GM18505 (cell line): ENCODE data around the gene ZSWIM6.

Experiments
- ATAC-seq: cut with Tn5 transposase; IDR thresholded peaks from one replicate; pipeline ENCODE4 v1.9.1; 2021; ENCODE audit not compliant: unreplicated experiment
- POLR2A ChIP-seq: IDR thresholded peaks from 4 replicates; pipeline ENCODE4 v1.6.1; 2011; ENCODE audit warnings: borderline replicate concordance; ENCODE audit not compliant: insufficient read depth, insufficient read length; ENCODE audit errors: extremely low read depth

Gene ZSWIM6

GRCh38 chr5:61318376-61318775 is 13.7 kb upstream of the ZSWIM6 start:
- no peak for ATAC-seq
- TF ChIP-seq POLR2A: no peak

- TF ChIP-seq POLR2A: no peak
- ATAC-seq: peak; percentile 98
Measured at GRCh38 chr5:61319388-61320146, 12.5 kb upstream of the ZSWIM6 start.

DNA sequence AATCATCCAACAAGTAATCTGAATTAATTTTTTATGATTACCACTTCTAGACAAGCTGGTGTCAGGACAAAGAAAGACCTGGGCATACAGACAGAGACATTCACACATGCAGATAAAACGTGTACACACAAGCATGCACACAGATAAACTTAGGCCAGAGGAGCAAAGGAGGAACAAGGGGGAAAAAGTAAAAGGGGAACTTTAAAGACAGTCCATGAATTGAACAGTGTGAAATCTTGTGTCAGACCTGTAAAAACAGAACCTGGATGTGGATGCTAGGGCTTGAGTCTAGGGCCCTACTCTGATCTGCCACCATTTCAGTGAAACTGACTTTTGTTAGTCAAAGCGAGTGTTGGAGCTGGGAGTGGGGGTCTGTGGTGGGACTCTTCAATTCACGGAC is 11.2 kb upstream of the ZSWIM6 start:
- no peak for TF ChIP-seq POLR2A
- ATAC-seq: no peak

GRCh38 chr5:61321669-61322068 is 10.4 kb upstream of the ZSWIM6 start:
- no peak for ATAC-seq
- no peak for TF ChIP-seq POLR2A

GRCh38 chr5:61322738-61323725 is 9.0 kb upstream of the ZSWIM6 start:
- ATAC-seq: no peak

GRCh38 chr5:61327760-61328753 is 4.0 kb upstream of the ZSWIM6 start:
- peak; percentile 30 for ATAC-seq
- TF ChIP-seq POLR2A: no peak

More at GRCh38 chr5:61322738-61323725, 9.0 kb upstream of the ZSWIM6 start:
- TF ChIP-seq POLR2A: no peak

DNA sequence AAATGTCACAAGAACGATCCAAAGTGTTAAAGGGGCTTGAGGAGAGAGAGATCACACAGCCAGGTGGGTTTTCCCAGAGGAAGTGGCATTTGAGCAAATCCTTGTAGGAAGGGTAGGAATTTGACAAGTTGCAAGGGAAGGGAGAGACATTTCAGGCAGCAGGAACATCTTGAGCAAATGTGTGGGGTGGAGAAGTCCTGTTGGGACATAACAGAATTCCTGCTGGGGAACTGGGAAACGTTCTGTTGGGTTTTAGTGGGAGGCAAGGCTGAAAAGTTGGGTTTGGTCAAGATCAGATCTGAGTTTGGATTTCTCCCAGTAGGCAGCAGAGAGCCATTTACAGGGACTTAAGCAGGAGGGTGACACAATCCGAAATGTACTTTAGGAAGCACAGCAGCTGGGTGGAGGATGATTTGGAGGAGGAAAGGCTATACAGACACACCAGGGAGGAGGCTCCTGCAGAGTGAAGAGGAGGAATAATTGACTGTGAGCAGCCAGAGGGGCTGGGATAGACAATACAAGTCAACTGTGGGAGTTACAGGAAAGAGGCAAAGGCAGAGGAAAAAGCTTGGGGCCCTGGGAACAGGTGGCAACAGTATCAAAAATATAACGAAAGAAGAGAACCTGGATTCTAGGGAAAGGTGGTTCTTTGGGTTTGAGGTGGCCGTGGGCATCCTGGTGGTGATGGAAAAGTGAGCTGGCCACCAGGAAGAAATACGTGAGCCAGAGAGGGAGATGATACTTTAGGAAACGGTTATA is 3.1 kb upstream of the ZSWIM6 start:
- ATAC-seq: no peak
- no peak for TF ChIP-seq POLR2A

DNA sequence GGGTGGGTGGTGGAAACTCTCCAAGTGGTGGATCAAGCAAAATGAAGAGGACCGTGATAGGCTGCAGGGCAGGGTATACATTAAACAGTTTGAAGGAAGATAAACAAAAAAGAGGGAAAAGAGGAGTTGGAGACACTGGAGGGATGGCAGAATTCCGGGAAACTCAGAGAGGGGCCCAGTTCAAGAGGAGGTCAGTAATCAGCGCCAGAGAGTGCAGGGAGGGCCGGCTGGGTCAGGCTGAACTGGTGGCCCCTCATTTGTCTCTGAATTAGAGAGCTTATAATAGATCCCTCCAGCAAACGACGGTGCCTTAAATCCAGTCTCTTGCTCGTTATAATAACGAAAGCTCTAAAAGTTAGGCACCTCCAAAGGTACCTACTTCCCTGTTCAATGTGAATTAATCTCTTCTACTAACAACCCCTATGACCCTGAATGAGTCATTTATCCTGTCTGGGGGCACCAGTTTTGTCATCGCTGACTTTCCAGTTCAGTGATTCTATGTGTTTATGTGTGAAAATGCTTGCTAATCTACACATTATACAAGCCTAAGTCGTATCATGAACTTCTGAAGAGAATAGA is 2.4 kb upstream of the ZSWIM6 start:
- TF ChIP-seq POLR2A: no peak
- no peak for ATAC-seq

DNA sequence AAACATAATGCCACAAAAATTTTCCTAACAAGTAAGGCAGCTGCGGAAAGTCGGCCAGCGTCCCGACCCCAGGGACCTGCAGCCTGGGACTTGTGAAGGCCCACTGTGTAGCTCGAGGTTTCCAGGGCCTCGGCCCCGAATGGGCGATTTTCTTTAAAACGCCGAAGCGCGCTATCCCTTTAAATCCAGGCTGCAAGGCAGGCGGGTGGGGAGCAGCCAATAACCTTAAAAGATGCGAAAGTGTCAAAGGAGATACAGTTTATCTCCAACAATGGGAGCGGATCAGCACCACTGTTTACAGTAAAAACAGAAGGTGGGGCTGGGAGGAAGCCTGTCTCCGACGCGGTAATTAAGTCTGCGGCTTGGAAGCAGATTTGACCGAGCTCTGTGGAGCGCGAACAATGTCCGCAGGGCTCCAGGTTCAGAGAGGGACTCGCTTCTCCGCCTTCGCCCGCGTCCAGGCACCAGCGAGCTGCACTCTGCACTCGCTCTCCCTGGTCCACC is 1.7 kb upstream of the ZSWIM6 start:
- TF ChIP-seq POLR2A: no peak
- no peak for ATAC-seq

DNA sequence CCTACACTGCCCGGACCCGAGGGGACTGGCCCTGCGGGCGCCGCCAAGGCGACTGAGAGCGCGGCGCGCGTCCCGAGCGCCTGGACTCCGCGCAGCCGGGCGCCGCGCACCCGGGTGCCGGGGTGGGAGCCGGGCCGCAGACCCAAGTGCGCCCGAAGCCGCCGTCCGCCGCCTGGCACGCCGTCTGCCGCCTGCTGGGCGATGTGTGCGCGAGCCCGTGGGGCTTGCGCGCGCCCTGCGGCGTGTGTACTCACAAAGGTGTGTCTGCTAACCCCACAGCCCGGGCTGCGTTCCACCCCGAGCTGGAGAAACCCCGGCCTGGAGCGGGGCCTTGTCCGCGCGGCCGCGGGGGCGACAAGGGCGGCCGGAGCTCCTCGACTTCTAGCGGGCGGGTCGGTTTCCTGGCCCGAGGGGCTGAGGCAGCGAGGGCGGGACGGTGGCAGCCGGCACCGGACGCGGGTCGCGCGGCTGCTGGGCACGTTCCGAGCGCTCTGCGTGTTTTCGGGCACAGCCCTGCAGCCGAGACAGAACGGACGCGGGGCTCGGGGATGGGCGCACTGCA is 1.1 kb upstream of the ZSWIM6 start:
- no peak for TF ChIP-seq POLR2A
- peak; percentile 25 for ATAC-seq

- peak; percentile 8 for ATAC-seq
- TF ChIP-seq POLR2A: no peak
Measured at GRCh38 chr5:61332358-61332749, 296 bp downstream of the ZSWIM6 start.
